CD14-positive monocyte (primary cell): ENCODE measurements around the gene FNDC11. TPM values are rescaled to one million over a fixed set of nuclear protein-coding genes. Genes with fewer than 3 reads are reported as not detected.

Source experiments
- DNase-seq, 3 donors: peaks; one replicate each; pipeline ENCODE4 v3.0.0-alpha.2; 2011 to 2022
- H2AFZ ChIP-seq: 2 replicates; pipeline ENCODE4 v1.6.0; 2012; ENCODE audit warnings: mild to moderate bottlenecking, low read depth, low read length, inconsistent platforms; ENCODE audit not compliant: insufficient read depth, poor library complexity, severe bottlenecking
- H3K27ac ChIP-seq, 2 donors: 1 replicate in 1 of 2; 2 replicates in 1 of 2; pipeline ENCODE4 v1.5.1; 2012 to 2013; ENCODE audit warnings: low read length in 2 of 2, control low read depth in 1 of 2, inconsistent platforms in 1 of 2, low read depth in 1 of 2, mild to moderate bottlenecking in 1 of 2
- H3K27me3 ChIP-seq, 2 donors: one replicate each; pipeline versions ENCODE4 v1.6.0 to v1.6.1; 2011 to 2013; ENCODE audit warnings: low read length in 2 of 2; ENCODE audit not compliant: control insufficient read depth in 2 of 2, insufficient read depth in 2 of 2
- H3K36me3 ChIP-seq, 2 donors: replicated peaks in 1 of 2; 1 replicate in 1 of 2; 2 replicates in 1 of 2; pipeline versions ENCODE4 v1.5.1 to v1.6.1; 2012 to 2013; ENCODE audit warnings: low read length in 2 of 2, control low read depth in 1 of 2, inconsistent platforms in 1 of 2, mild to moderate bottlenecking in 1 of 2; ENCODE audit not compliant: insufficient read depth in 2 of 2, control insufficient read depth in 1 of 2
- H3K4me1 ChIP-seq, 2 donors: 1 replicate in 1 of 2; 2 replicates in 1 of 2; pipeline versions ENCODE4 v1.5.1 to v1.6.1; 2012 to 2013; ENCODE audit warnings: low read length in 2 of 2, control low read depth in 1 of 2, inconsistent platforms in 1 of 2, mild to moderate bottlenecking in 1 of 2, moderate library complexity in 1 of 2; ENCODE audit not compliant: insufficient read depth in 2 of 2, control insufficient read depth in 1 of 2
- H3K4me2 ChIP-seq: replicated peaks from 2 replicates; pipeline ENCODE3; 2012; ENCODE audit warnings: low read length, moderate library complexity, mild to moderate bottlenecking; ENCODE audit not compliant: poor library complexity, severe bottlenecking; ENCODE audit errors: extremely low read depth
- H3K4me3 ChIP-seq, 3 experiments: fragments of 200-600 bp in 1 of 3; sonication (generic) in 1 of 3; replicated peaks in 1 of 3; 1 replicate in 2 of 3; 2 replicates in 1 of 3; pipeline ENCODE4 v1.5.1; 2011 to 2013; ENCODE audit warnings: low read length in 3 of 3, mild to moderate bottlenecking in 3 of 3, control low read depth in 2 of 3, low read depth in 2 of 3, inconsistent platforms in 1 of 3, moderate library complexity in 1 of 3
- H3K79me2 ChIP-seq: 2 replicates; pipeline ENCODE4 v1.6.0; 2012; ENCODE audit warnings: mild to moderate bottlenecking, control low read depth, inconsistent platforms, low read length, moderate library complexity; ENCODE audit not compliant: insufficient read depth
- H3K9ac ChIP-seq: 2 replicates; pipeline ENCODE4 v1.6.0; 2017; ENCODE audit warnings: low read length, mild to moderate bottlenecking; ENCODE audit not compliant: insufficient read depth, poor library complexity, severe bottlenecking
- H3K9me3 ChIP-seq, 2 donors: replicated peaks in 1 of 2; 1 replicate in 1 of 2; 2 replicates in 1 of 2; pipeline versions ENCODE4 v1.5.1 to v1.6.1; 2012 to 2013; ENCODE audit warnings: low read length in 2 of 2, control low read depth in 1 of 2; ENCODE audit not compliant: control insufficient read depth in 1 of 2, insufficient read depth in 1 of 2
- H4K20me1 ChIP-seq: 2 replicates; pipeline ENCODE4 v1.6.0; 2012; ENCODE audit warnings: mild to moderate bottlenecking, low read length, control low read depth, moderate library complexity; ENCODE audit not compliant: insufficient read depth
- H3K27ac Mint-ChIP-seq, 7 donors: one replicate each; pipeline ENCODE4 v1.8.0; 2020; ENCODE audit warnings: mild to moderate bottlenecking in 7 of 7, mixed read lengths in 7 of 7, moderate library complexity in 6 of 7, inconsistent platforms in 2 of 7
- H3K27me3 Mint-ChIP-seq, 3 donors: one replicate each; pipeline ENCODE4 v1.8.0; 2021 to 2022; ENCODE audit warnings: low read depth in 3 of 3, mild to moderate bottlenecking in 3 of 3, mixed read lengths in 3 of 3, moderate library complexity in 3 of 3, inconsistent platforms in 1 of 3
- H3K36me3 Mint-ChIP-seq, 2 donors: one replicate each; pipeline ENCODE4 v1.8.0; 2020; ENCODE audit warnings: mixed read lengths in 2 of 2, inconsistent platforms in 1 of 2, mild to moderate bottlenecking in 1 of 2
- H3K4me1 Mint-ChIP-seq: one replicate; pipeline ENCODE4 v1.8.0; 2020; ENCODE audit warnings: mild to moderate bottlenecking, mixed read lengths
- H3K4me3 Mint-ChIP-seq, 2 donors: one replicate each; pipeline ENCODE4 v1.8.0; 2020; ENCODE audit warnings: mild to moderate bottlenecking in 2 of 2, mixed read lengths in 2 of 2, moderate library complexity in 1 of 2
- H3K9me3 Mint-ChIP-seq, 7 donors: one replicate each; pipeline ENCODE4 v1.8.0; 2020 to 2022; ENCODE audit warnings: mixed read lengths in 7 of 7, mild to moderate bottlenecking in 6 of 7, moderate library complexity in 6 of 7, inconsistent platforms in 2 of 7
- WGBS: methylation state at CpG from one replicate; pipeline ENCODE4 v1.1.5; 2013; ENCODE audit warnings: missing lambda C conversion rate; ENCODE audit not compliant: insufficient coverage; 5-methylcytosine and 5-hydroxymethylcytosine counted together
- intact Hi-C, 2 donors: fragments of 100-400 bp; cut with micrococcal nuclease; formaldehyde crosslinking; loops; one replicate each; pipeline versions ENCODE4 v1.15.0 to v1.15.1; 2023
- polyA plus RNA-seq, 3 donors: library from polyadenylated mRNA; depleted of rRNA in 1 of 3; unstranded in 2 of 3; stranded (reverse) in 1 of 3; fragments of 300-500 nt in 2 of 3; fragments of >200 nt in 1 of 3; fragmentation: Illumina TruSeq in 2 of 3; gene quantifications; 1 replicate in 2 of 3; 2 replicates in 1 of 3; pipeline ENCODE4 v1.2.3, GENCODE V29; 2012 to 2021
- TF ChIP-seq, protein P1 (sequence below): fragments of 200-600 bp; IDR thresholded peaks from one replicate; pipeline ENCODE4 v1.8.0; 2022; ENCODE audit warnings: antibody characterized with exemption, mild to moderate bottlenecking

FNDC11 gene
- polyA plus RNA-seq, 3 donors: 0.23 TPM; not detected in 2

DNA sequence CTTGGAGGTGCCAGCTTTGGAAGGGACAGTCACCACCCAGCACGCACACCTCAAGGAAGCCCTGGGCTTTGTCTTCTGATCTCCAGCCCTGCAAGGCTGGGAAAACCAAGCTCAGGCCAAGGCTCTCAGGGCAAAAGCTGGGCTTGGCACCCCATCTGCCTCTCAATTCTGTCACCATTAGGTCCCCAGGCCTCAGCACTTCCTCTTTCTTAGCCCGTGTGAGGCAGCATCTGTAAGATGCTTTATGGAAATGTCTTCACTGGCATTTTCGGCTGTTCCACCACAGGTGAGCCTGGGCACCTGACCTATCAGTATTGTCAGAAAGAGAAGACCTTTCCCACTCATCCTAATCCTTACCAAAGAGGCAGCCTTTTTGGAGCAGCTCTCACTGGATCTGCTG is 48.4 kb downstream of the FNDC11 start:
- DNase-seq: no peak
- H3K27me3 Mint-ChIP-seq: peaks cover 0 to 5% (median 0%) of the 10 kb centered on the region in 3 donors
- H3K4me2 ChIP-seq: no peak overlapping the region
- H3K27ac Mint-ChIP-seq: peak overlapping the region in 1 of 7 donors; percentile 68
- intact Hi-C loops: no loop called here
- H3K79me2 ChIP-seq: no peaks in the 10 kb centered on the region
- 62% methylated on average over 3 of the region's 3 CpGs for WGBS
- H3K27ac ChIP-seq: no peak overlapping the region
- no peak overlapping the region for H3K4me3 Mint-ChIP-seq
- TF ChIP-seq, protein P1, sequence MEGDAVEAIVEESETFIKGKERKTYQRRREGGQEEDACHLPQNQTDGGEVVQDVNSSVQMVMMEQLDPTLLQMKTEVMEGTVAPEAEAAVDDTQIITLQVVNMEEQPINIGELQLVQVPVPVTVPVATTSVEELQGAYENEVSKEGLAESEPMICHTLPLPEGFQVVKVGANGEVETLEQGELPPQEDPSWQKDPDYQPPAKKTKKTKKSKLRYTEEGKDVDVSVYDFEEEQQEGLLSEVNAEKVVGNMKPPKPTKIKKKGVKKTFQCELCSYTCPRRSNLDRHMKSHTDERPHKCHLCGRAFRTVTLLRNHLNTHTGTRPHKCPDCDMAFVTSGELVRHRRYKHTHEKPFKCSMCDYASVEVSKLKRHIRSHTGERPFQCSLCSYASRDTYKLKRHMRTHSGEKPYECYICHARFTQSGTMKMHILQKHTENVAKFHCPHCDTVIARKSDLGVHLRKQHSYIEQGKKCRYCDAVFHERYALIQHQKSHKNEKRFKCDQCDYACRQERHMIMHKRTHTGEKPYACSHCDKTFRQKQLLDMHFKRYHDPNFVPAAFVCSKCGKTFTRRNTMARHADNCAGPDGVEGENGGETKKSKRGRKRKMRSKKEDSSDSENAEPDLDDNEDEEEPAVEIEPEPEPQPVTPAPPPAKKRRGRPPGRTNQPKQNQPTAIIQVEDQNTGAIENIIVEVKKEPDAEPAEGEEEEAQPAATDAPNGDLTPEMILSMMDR: no peak
- H3K9me3 Mint-ChIP-seq: peaks cover 0 to 7% (median 2%) of the 10 kb centered on the region in 7 donors
- H3K4me3 ChIP-seq: no peak overlapping the region
- peaks cover 48 to 70% of the 10 kb centered on the region in 2 donors for H3K36me3 ChIP-seq
- peaks cover 55 to 86% of the 10 kb centered on the region in 2 donors for H3K36me3 Mint-ChIP-seq
- peaks cover 13% of the 10 kb centered on the region for H4K20me1 ChIP-seq
- H3K9ac ChIP-seq: no peak overlapping the region
- H3K27me3 ChIP-seq: no peaks in the 10 kb centered on the region
- no peaks in the 10 kb centered on the region for H3K9me3 ChIP-seq
- H2AFZ ChIP-seq: no peak overlapping the region
- H3K4me1 ChIP-seq: peaks cover 4 to 9% of the 10 kb centered on the region in 2 donors
- peaks cover 15% of the 10 kb centered on the region for H3K4me1 Mint-ChIP-seq

Other genes with a start within 250 kb of the FNDC11 start
- gene CHRNA4, start 192.8 kb upstream of the FNDC11 start, polyA plus RNA-seq: not detected
- gene KCNQ2, start 81.5 kb upstream of the FNDC11 start, polyA plus RNA-seq: not detected
- under 1 TPM in 1 of 3 donors, not detected in 2; 0.08 TPM for gene EEF1A2, start 55.1 kb upstream of the FNDC11 start, polyA plus RNA-seq
- 10 to 100 TPM; 13.4 to 39.9 (median 26.1) TPM for gene PPDPF, start 33.4 kb upstream of the FNDC11 start, polyA plus RNA-seq
- gene PTK6, start 16.8 kb upstream of the FNDC11 start, polyA plus RNA-seq: 1 to 10 TPM in 2 of 3 donors, under 1 TPM in 1; 0.66 to 4.1 (median 1.5) TPM
- gene SRMS, start 6.4 kb upstream of the FNDC11 start, polyA plus RNA-seq: not detected
- gene HELZ2, start 20.1 kb downstream of the FNDC11 start, polyA plus RNA-seq: 10 to 100 TPM in 1 of 3 donors, 1 to 10 TPM in 2; 3.0 to 15.5 (median 3.3) TPM
- gene GMEB2, start 72.9 kb downstream of the FNDC11 start, polyA plus RNA-seq: 10 to 100 TPM in 1 of 3 donors, 1 to 10 TPM in 2; 2.7 to 11.7 (median 3.8) TPM
- 1 to 10 TPM in 1 of 3 donors, under 1 TPM in 2; 0.10 to 8.1 (median 0.15) TPM for gene STMN3, start 99.3 kb downstream of the FNDC11 start, polyA plus RNA-seq
- 10 to 100 TPM in 1 of 3 donors, 1 to 10 TPM in 2; 1.0 to 15.5 (median 4.8) TPM for gene RTEL1, start 104.2 kb downstream of the FNDC11 start, polyA plus RNA-seq
- gene TNFRSF6B, start 142.5 kb downstream of the FNDC11 start, polyA plus RNA-seq: 1 to 10 TPM in 1 of 3 donors, not detected in 2; 6.5 TPM
- 10 to 100 TPM; 18.2 to 31.1 (median 20.7) TPM for gene ARFRP1, start 153.8 kb downstream of the FNDC11 start, polyA plus RNA-seq
- 10 to 100 TPM; 24.2 to 58.6 (median 28.3) TPM for gene ZGPAT, start 153.9 kb downstream of the FNDC11 start, polyA plus RNA-seq
- 1 to 10 TPM in 1 of 3 donors, under 1 TPM in 2; 0.39 to 8.8 (median 0.62) TPM for gene LIME1, start 182.5 kb downstream of the FNDC11 start, polyA plus RNA-seq
- gene SLC2A4RG, start 185.6 kb downstream of the FNDC11 start, polyA plus RNA-seq: 10 to 100 TPM in 1 of 3 donors, 1 to 10 TPM in 1, under 1 TPM in 1; 0.46 to 21.0 (median 1.5) TPM